Measurements from ENCODE around the gene EPB42.

- no peak for TF ChIP-seq POLR2A (IDR thresholded peaks at IDR 0.05)
- TF ChIP-seq, protein P1, sequence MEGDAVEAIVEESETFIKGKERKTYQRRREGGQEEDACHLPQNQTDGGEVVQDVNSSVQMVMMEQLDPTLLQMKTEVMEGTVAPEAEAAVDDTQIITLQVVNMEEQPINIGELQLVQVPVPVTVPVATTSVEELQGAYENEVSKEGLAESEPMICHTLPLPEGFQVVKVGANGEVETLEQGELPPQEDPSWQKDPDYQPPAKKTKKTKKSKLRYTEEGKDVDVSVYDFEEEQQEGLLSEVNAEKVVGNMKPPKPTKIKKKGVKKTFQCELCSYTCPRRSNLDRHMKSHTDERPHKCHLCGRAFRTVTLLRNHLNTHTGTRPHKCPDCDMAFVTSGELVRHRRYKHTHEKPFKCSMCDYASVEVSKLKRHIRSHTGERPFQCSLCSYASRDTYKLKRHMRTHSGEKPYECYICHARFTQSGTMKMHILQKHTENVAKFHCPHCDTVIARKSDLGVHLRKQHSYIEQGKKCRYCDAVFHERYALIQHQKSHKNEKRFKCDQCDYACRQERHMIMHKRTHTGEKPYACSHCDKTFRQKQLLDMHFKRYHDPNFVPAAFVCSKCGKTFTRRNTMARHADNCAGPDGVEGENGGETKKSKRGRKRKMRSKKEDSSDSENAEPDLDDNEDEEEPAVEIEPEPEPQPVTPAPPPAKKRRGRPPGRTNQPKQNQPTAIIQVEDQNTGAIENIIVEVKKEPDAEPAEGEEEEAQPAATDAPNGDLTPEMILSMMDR (IDR thresholded peaks at IDR 0.05), result no peak
Observed at GRCh38 chr15:43235536-43235935, 14.7 kb upstream of the EPB42 start.

Measured in heart left ventricle (tissue), 13 donors.